Esophagus squamous epithelium (tissue), 4 donors: Measurements from ENCODE around the gene SMIM24.

ENCODE experiments used
- POLR2A ChIP-seq, 4 donors: fragments of 450-650 bp; IDR thresholded peaks; one replicate each; pipeline ENCODE4 v1.6.1; 2017; ENCODE audit warnings: antibody characterized with exemption in 4 of 4, mild to moderate bottlenecking in 4 of 4, moderate library complexity in 3 of 4
- TF ChIP-seq, protein P1 (sequence below), 6 experiments: fragments of 450-650 bp in 4 of 6; fragments of 200-600 bp in 2 of 6; sonication (generic) in 2 of 6; IDR thresholded peaks; one replicate each; pipeline ENCODE4 v1.5.1; 2016 to 2019; ENCODE audit warnings: antibody characterized with exemption in 6 of 6, mild to moderate bottlenecking in 4 of 6, moderate library complexity in 4 of 6

DNA sequence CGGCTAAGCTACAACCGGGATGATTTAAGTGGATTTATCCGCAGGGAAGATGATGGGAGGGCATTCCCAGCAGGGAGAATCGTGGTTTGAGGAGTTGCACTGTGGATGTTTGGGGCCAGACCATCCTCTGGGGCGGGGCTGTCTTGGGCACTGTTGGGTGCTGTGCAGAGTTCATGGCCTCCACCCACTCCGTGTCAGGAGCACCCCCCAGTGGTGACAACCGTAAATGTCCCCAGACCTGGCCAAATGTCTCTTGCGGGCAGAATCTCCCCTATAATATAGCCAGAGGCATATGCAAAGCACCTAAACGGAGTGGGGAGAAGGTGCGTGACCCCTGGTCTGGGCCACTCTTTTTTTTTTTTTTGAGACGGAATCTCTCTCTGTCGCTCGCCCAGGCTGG is 40.2 kb downstream of the SMIM24 start:
- TF ChIP-seq, protein P1, sequence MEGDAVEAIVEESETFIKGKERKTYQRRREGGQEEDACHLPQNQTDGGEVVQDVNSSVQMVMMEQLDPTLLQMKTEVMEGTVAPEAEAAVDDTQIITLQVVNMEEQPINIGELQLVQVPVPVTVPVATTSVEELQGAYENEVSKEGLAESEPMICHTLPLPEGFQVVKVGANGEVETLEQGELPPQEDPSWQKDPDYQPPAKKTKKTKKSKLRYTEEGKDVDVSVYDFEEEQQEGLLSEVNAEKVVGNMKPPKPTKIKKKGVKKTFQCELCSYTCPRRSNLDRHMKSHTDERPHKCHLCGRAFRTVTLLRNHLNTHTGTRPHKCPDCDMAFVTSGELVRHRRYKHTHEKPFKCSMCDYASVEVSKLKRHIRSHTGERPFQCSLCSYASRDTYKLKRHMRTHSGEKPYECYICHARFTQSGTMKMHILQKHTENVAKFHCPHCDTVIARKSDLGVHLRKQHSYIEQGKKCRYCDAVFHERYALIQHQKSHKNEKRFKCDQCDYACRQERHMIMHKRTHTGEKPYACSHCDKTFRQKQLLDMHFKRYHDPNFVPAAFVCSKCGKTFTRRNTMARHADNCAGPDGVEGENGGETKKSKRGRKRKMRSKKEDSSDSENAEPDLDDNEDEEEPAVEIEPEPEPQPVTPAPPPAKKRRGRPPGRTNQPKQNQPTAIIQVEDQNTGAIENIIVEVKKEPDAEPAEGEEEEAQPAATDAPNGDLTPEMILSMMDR (IDR thresholded peaks at IDR 0.05), result peak in 5 of 6 experiments; percentile 22 to 61 (median 41)
- TF ChIP-seq POLR2A (IDR thresholded peaks at IDR 0.05), result no peak
